Measurements from ENCODE around the gene RUBCNL.

RUBCNL gene

DNA sequence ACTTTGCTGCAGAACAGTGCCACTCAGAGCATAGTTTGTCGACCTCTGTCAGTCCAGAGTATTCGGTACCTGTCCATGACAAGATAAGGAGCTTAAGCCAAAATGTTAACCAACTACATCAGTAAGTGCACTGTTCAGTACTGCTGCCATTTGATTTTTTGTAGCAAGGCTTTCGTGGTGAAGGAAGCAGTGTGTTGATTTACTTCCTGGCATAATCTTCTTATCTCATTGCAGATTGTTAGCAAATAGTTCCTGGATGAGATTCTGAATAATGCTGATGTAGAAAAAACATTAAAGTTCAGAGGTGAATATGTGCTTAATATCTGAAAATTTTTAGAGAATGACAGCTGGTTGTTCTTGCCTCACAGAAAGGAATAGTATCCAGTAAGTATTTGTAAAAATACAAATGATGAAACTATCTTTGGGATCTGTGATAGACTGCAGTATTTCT lies 89.7 kb downstream of the RUBCNL start:
- no peak for DNase-seq

- DNase-seq = no peak
Measured at GRCh38 chr13:46296921-46297320, 90.1 kb downstream of the RUBCNL start.

DNA sequence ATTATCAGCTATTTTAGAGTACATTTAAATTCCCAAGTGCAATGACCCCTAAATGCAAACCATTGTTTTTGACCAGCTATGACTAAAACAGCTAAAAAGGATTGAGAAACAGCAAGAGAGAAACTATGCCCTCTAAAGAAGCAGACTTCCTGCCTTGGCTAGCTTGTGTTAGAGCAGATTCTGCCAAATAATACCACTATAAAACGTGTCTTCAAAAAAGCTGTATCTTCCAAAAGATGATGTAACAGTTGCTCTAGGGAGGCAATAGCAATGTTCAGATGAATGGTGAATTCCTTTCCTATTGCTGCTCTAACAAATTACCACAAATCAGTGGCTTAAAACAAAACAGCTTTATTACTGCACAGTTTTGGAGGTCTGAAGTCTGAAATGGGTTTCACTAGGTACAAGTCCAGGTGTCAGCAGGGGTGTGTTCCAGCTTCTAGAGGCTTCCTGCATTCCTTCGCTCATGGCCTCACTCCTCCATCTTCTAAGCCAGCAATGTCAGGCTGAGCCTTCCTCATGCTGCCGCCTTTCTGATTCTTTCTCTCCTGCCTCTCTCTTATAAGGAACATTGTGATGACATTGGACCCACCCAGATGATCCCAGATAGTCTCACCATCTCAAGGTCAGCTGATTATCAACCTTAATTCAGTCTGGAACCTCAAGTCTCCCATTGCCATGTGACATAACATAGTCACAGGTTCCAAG lies 90.8 kb downstream of the RUBCNL start:
- DNase-seq = no peak

DNA sequence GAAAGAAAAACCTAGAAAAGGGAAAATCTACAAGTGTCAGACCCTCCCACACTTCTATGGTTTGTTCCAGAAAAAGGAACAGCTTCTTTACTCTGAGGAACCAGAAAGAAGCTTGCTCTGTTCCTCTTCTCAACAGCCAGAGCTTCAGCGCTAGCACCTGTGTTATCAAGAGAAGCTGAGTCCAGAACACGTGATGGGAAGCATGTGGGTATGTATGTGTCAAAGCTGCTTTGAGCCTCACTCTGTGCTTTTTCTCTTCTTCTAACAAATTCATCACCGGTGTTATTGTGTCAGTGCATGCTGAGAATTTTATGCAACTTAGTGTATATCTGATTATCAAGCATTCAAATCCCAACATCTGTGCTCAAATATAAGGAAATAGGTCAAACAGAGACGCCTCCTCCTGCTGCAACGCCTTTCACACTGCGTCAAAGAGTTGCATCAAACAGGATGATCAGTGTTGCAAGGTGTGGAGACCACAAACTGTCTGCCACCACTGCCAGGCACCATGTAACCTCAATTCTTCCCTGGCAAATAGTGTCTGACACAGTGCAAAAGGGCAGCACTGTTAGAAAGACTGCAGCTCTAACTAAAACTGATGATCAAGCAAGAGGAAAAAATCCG lies 91.4 kb downstream of the RUBCNL start:
- DNase-seq = no peak

DNA sequence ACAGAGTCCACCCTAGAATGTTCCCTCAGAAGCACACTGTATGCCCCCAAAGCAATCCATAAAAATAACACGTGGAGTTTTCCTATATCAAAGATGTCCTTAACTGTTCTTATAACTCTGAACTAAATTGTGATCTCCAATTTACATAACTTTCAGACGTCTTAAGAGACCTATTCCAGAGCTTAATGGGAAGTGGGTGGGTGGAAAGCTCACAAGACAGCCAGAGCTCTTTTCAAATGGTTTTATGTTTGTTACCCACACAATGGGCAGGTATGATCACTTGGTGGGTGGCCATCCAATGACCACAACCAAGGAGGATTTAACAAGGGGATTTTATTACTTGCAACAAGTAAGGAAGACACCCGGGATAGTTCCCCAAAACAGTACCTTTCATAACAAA lies 93.6 kb downstream of the RUBCNL start:
- DNase-seq = no peak
